Gastrocnemius medialis (tissue), 4 donors: Measurements from ENCODE around the gene ZBTB20.

Source experiments
- POLR2A ChIP-seq, 2 donors: fragments of 450-650 bp; IDR thresholded peaks; one replicate each; pipeline ENCODE4 v1.6.1; 2017; ENCODE audit warnings: antibody characterized with exemption in 2 of 2, mild to moderate bottlenecking in 2 of 2, moderate library complexity in 2 of 2
- TF ChIP-seq, protein P1 (sequence below), 5 experiments: fragments of 450-650 bp in 3 of 5; fragments of 200-600 bp in 2 of 5; sonication (generic) in 2 of 5; IDR thresholded peaks in 4 of 5; conservative IDR thresholded peaks in 1 of 5; 1 replicate in 4 of 5; 2 replicates in 1 of 5; pipeline ENCODE4 v1.5.1; 2016 to 2019; ENCODE audit warnings: antibody characterized with exemption in 5 of 5, mild to moderate bottlenecking in 3 of 5, moderate library complexity in 3 of 5

DNA sequence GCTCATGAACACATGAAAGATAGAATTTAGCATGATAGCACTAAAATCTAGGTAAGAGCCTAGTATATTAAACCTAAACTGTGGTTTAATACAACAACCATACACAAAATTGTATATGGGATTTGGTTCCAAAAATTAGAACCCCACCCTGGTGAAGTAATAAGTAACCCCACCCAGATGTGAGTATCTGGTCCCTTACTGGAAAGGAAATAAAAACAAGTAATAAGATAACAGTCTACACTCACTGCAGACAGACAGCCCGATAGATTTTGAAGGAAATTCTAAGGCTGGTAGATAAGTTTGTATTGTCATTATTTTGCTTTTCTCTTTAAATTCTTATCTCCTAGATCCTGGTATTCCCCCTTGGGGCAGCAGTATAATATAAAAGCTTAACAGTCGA, 184.9 kb downstream of the ZBTB20 start:
- TF ChIP-seq, protein P1, sequence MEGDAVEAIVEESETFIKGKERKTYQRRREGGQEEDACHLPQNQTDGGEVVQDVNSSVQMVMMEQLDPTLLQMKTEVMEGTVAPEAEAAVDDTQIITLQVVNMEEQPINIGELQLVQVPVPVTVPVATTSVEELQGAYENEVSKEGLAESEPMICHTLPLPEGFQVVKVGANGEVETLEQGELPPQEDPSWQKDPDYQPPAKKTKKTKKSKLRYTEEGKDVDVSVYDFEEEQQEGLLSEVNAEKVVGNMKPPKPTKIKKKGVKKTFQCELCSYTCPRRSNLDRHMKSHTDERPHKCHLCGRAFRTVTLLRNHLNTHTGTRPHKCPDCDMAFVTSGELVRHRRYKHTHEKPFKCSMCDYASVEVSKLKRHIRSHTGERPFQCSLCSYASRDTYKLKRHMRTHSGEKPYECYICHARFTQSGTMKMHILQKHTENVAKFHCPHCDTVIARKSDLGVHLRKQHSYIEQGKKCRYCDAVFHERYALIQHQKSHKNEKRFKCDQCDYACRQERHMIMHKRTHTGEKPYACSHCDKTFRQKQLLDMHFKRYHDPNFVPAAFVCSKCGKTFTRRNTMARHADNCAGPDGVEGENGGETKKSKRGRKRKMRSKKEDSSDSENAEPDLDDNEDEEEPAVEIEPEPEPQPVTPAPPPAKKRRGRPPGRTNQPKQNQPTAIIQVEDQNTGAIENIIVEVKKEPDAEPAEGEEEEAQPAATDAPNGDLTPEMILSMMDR (IDR thresholded peaks at IDR 0.05 in 4 of 5, conservative IDR thresholded peaks at IDR 0.05 in 1 of 5): no peak
- no peak for TF ChIP-seq POLR2A (IDR thresholded peaks at IDR 0.05)
